Neuronal stem cell (in vitro differentiated cells): ENCODE results near the gene FARP1.

Experiments
- DNase-seq: peaks from one replicate; pipeline ENCODE4 v3.0.0-alpha.2; 2013; ENCODE audit warnings: low spot score
- H2AFZ ChIP-seq: one replicate; pipeline ENCODE4 v1.6.1; 2013; ENCODE audit warnings: mild to moderate bottlenecking, low read length, inconsistent platforms
- H2AK5ac ChIP-seq: 2 replicates; pipeline ENCODE4 v1.6.1; 2013; ENCODE audit warnings: low read depth, mild to moderate bottlenecking, inconsistent platforms, low read length, moderate library complexity, mixed read lengths
- H2BK120ac ChIP-seq: 2 replicates; pipeline ENCODE4 v1.6.1; 2013; ENCODE audit warnings: low read depth, mild to moderate bottlenecking, inconsistent platforms, low read length, moderate library complexity, mixed read lengths
- H2BK12ac ChIP-seq: one replicate; pipeline ENCODE4 v1.6.1; 2013; ENCODE audit warnings: low read length, inconsistent platforms
- H2BK15ac ChIP-seq: 2 replicates; pipeline ENCODE4 v1.6.1; 2013; ENCODE audit warnings: mild to moderate bottlenecking, low read length, inconsistent platforms, mixed read lengths
- H2BK5ac ChIP-seq: one replicate; pipeline ENCODE4 v1.6.1; 2013; ENCODE audit warnings: inconsistent platforms, mild to moderate bottlenecking, low read length, moderate library complexity
- H3K14ac ChIP-seq: one replicate; pipeline ENCODE4 v1.6.1; 2013; ENCODE audit warnings: low read length, inconsistent platforms
- H3K18ac ChIP-seq: 2 replicates; pipeline ENCODE4 v1.6.1; 2013; ENCODE audit warnings: low read length, inconsistent platforms
- H3K23ac ChIP-seq: 2 replicates; pipeline ENCODE4 v1.6.1; 2013; ENCODE audit warnings: low read depth, mild to moderate bottlenecking, mixed read lengths, low read length, inconsistent platforms; ENCODE audit not compliant: poor library complexity
- H3K27ac ChIP-seq: replicated peaks from 3 replicates; pipeline ENCODE4 v1.5.1; 2013; ENCODE audit warnings: low read length, inconsistent platforms
- H3K27me3 ChIP-seq, 3 experiments: 2 replicates each; pipeline ENCODE4 v1.6.1; 2013; ENCODE audit warnings: low read length in 3 of 3, mild to moderate bottlenecking in 2 of 3, inconsistent platforms in 1 of 3, low read depth in 1 of 3, mixed read lengths in 1 of 3, moderate library complexity in 1 of 3; ENCODE audit not compliant: control insufficient read depth in 3 of 3, insufficient read depth in 3 of 3
- H3K36me3 ChIP-seq, 2 donors: replicated peaks in 1 of 2; 2 replicates each; pipeline ENCODE4 v1.6.1; 2013; ENCODE audit warnings: low read length in 2 of 2; ENCODE audit not compliant: control insufficient read depth in 2 of 2, insufficient read depth in 2 of 2
- H3K4ac ChIP-seq: 2 replicates; pipeline ENCODE4 v1.6.1; 2013; ENCODE audit warnings: inconsistent platforms, mild to moderate bottlenecking, low read length, moderate library complexity
- H3K4me1 ChIP-seq, 2 donors: 1 replicate in 1 of 2; 2 replicates in 1 of 2; pipeline ENCODE4 v1.6.1; 2013; ENCODE audit warnings: low read length in 2 of 2, low read depth in 1 of 2; ENCODE audit not compliant: control insufficient read depth in 2 of 2, insufficient read depth in 1 of 2
- H3K4me2 ChIP-seq: one replicate; pipeline ENCODE4 v1.6.1; 2013; ENCODE audit warnings: mild to moderate bottlenecking, low read length, inconsistent platforms; ENCODE audit not compliant: insufficient read depth, poor library complexity, severe bottlenecking
- H3K4me3 ChIP-seq, 2 donors: 2 replicates each; pipeline ENCODE4 v1.5.1; 2013; ENCODE audit warnings: low read length in 2 of 2, mild to moderate bottlenecking in 2 of 2, inconsistent platforms in 1 of 2, moderate library complexity in 1 of 2
- H3K79me1 ChIP-seq: one replicate; pipeline ENCODE4 v1.6.1; 2013; ENCODE audit warnings: low read depth, mild to moderate bottlenecking, inconsistent platforms, low read length, moderate library complexity
- H3K9ac ChIP-seq: one replicate; pipeline ENCODE4 v1.6.1; 2013; ENCODE audit warnings: mild to moderate bottlenecking, low read depth, low read length, inconsistent platforms; ENCODE audit not compliant: poor library complexity
- H3K9me3 ChIP-seq, 2 donors: replicated peaks in 1 of 2; 2 replicates each; pipeline versions ENCODE3 to v1.6.1; 2013; ENCODE audit warnings: low read length in 2 of 2, mild to moderate bottlenecking in 2 of 2, inconsistent platforms in 1 of 2, low read depth in 1 of 2, mixed read lengths in 1 of 2, moderate library complexity in 1 of 2; ENCODE audit not compliant: control insufficient read depth in 2 of 2, insufficient read depth in 1 of 2
- H4K8ac ChIP-seq: one replicate; pipeline ENCODE4 v1.6.1; 2013; ENCODE audit warnings: low read depth, mild to moderate bottlenecking, inconsistent platforms, low read length, moderate library complexity
- H4K91ac ChIP-seq: one replicate; pipeline ENCODE4 v1.6.1; 2013; ENCODE audit warnings: low read length, low read depth, mild to moderate bottlenecking, inconsistent platforms; ENCODE audit not compliant: poor library complexity
- WGBS, 2 donors: extraction: QIAGEN DNeasy Blood & Tissue Kit; methylation state at CpG; one replicate each; pipeline ENCODE4 v1.1.7; 2013; ENCODE audit warnings: missing lambda C conversion rate in 2 of 2, mixed read lengths in 1 of 2; ENCODE audit not compliant: insufficient read length in 2 of 2, insufficient replicate concordance in 1 of 2; ENCODE audit errors: extremely low coverage in 2 of 2; 5-methylcytosine and 5-hydroxymethylcytosine counted together

The FARP1 gene

GRCh38 chr13:98118865-98119264, 24.0 kb upstream of the FARP1 start:
- H4K8ac ChIP-seq = no peak overlapping the region
- no peak for DNase-seq
- H2BK120ac ChIP-seq = no peak overlapping the region
- peaks cover 0 to 2% of the 10 kb centered on the region in 2 donors for H3K4me1 ChIP-seq
- H2BK12ac ChIP-seq = no peak overlapping the region
- H3K36me3 ChIP-seq = no peaks in the 10 kb centered on the region
- peak overlapping the region; percentile 49 for H3K14ac ChIP-seq
- no peak overlapping the region for H3K18ac ChIP-seq
- no peak overlapping the region for H2AK5ac ChIP-seq
- no peak overlapping the region for H2BK15ac ChIP-seq
- H2AFZ ChIP-seq = no peak overlapping the region
- no peak overlapping the region for H2BK5ac ChIP-seq
- no peak overlapping the region for H4K91ac ChIP-seq
- H3K27me3 ChIP-seq = peaks cover 0 to 3% (median 2%) of the 10 kb centered on the region in 3 experiments
- H3K4me3 ChIP-seq = peak overlapping the region in 1 of 2 donors; percentile 34
- peaks cover 2 to 3% of the 10 kb centered on the region in 2 donors for H3K9me3 ChIP-seq
- no peak overlapping the region for H3K23ac ChIP-seq
- no peak overlapping the region for H3K4me2 ChIP-seq
- no peaks in the 10 kb centered on the region for H3K79me1 ChIP-seq
- H3K27ac ChIP-seq = no peak overlapping the region
- no peak overlapping the region for H3K9ac ChIP-seq
- H3K4ac ChIP-seq = no peak overlapping the region

- no peak overlapping the region for H3K4ac ChIP-seq
- no CpG with 5 or more reads among the region's 1 CpG for WGBS, 2 donors
- H3K4me2 ChIP-seq = no peak overlapping the region
- H2BK120ac ChIP-seq = no peak overlapping the region
- H3K79me1 ChIP-seq = no peaks in the 10 kb centered on the region
- no peak overlapping the region for H2AFZ ChIP-seq
- no peak overlapping the region for H3K27ac ChIP-seq
- H2BK12ac ChIP-seq = no peak overlapping the region
- H2BK15ac ChIP-seq = no peak overlapping the region
- H4K91ac ChIP-seq = no peak overlapping the region
- no peak overlapping the region for H4K8ac ChIP-seq
- no peak overlapping the region for H3K4me3 ChIP-seq
- peaks cover 0 to 4% of the 10 kb centered on the region in 2 donors for H3K4me1 ChIP-seq
- no peak overlapping the region for H2AK5ac ChIP-seq
- H3K27me3 ChIP-seq = peaks cover 0 to 3% (median 2%) of the 10 kb centered on the region in 3 experiments
- H2BK5ac ChIP-seq = no peak overlapping the region
- no peak overlapping the region for H3K18ac ChIP-seq
- peaks cover 3 to 4% of the 10 kb centered on the region in 2 donors for H3K9me3 ChIP-seq
- DNase-seq = no peak
- H3K36me3 ChIP-seq = no peaks in the 10 kb centered on the region
- no peak overlapping the region for H3K9ac ChIP-seq
- no peak overlapping the region for H3K14ac ChIP-seq
- H3K23ac ChIP-seq = no peak overlapping the region
These were observed 19.7 kb upstream of the FARP1 start for GRCh38 chr13:98123176-98123575.

GRCh38 chr13:98129059-98129746, 13.7 kb upstream of the FARP1 start:
- H2BK5ac ChIP-seq = no peak overlapping the region
- no peaks in the 10 kb centered on the region for H3K79me1 ChIP-seq
- H3K4me3 ChIP-seq = no peak overlapping the region
- no peak overlapping the region for H2BK12ac ChIP-seq
- H3K23ac ChIP-seq = no peak overlapping the region
- DNase-seq = no peak
- H3K18ac ChIP-seq = no peak overlapping the region
- peaks cover 0 to 2% of the 10 kb centered on the region in 2 donors for H3K9me3 ChIP-seq
- H3K36me3 ChIP-seq = no peaks in the 10 kb centered on the region
- no peak overlapping the region for H2BK15ac ChIP-seq
- H3K9ac ChIP-seq = no peak overlapping the region
- no peak overlapping the region for H2AFZ ChIP-seq
- WGBS, 2 donors = no CpG with 5 or more reads among the region's 5 CpGs
- no peak overlapping the region for H2AK5ac ChIP-seq
- no peak overlapping the region for H3K4me2 ChIP-seq
- no peaks in the 10 kb centered on the region for H3K27me3 ChIP-seq
- no peak overlapping the region for H3K14ac ChIP-seq
- H3K4me1 ChIP-seq = peaks cover 0 to 8% of the 10 kb centered on the region in 2 donors
- no peak overlapping the region for H3K27ac ChIP-seq
- no peak overlapping the region for H3K4ac ChIP-seq
- no peak overlapping the region for H4K91ac ChIP-seq
- H2BK120ac ChIP-seq = no peak overlapping the region
- no peak overlapping the region for H4K8ac ChIP-seq

- Histone ChIP-seq H3K4ac (no peak overlapping the region), H2BK120ac (no peak overlapping the region), H4K8ac (no peak overlapping the region), H2BK5ac (no peak overlapping the region), H3K27me3 (no peaks in the 10 kb centered on the region), H2BK15ac (no peak overlapping the region), H3K27ac (no peak overlapping the region), H3K4me2 (no peak overlapping the region), H3K79me1 (no peaks in the 10 kb centered on the region), H3K14ac (no peak overlapping the region), H3K23ac (no peak overlapping the region), H2AK5ac (no peak overlapping the region), H4K91ac (no peak overlapping the region), H3K4me1 (peaks cover 0 to 6% of the 10 kb centered on the region in 2 donors), H2AFZ (peak overlapping the region; percentile 21), H2BK12ac (no peak overlapping the region), H3K18ac (no peak overlapping the region), H3K36me3 (no peaks in the 10 kb centered on the region), H3K9ac (no peak overlapping the region), H3K9me3 (no peaks in the 10 kb centered on the region), H3K4me3 (no peak overlapping the region)
- no CpG with 5 or more reads among the region's 3 CpGs for WGBS, 2 donors
- DNase-seq = no peak
These were observed 8.9 kb upstream of the FARP1 start for GRCh38 chr13:98133946-98134345.
